A673 (cell line): ENCODE measurements around the gene CCNDBP1.

Experiments
- CTCF ChIP-seq: fragments of 300-800, 200-600 bp; sonication (generic); conservative IDR thresholded peaks from 2 replicates; pipeline ENCODE4 v1.5.1; 2017; ENCODE audit warnings: low read depth, mild to moderate bottlenecking, antibody characterized with exemption, low read length, moderate library complexity, mixed read lengths
- EZH2 ChIP-seq: fragments of 200-600 bp; sonication (generic); IDR thresholded peaks from 2 replicates; pipeline ENCODE4 v1.6.1; 2017; ENCODE audit warnings: borderline replicate concordance, low read depth, mild to moderate bottlenecking, mixed read lengths, antibody characterized with exemption, low read length; ENCODE audit not compliant: poor library complexity, severe bottlenecking

DNA sequence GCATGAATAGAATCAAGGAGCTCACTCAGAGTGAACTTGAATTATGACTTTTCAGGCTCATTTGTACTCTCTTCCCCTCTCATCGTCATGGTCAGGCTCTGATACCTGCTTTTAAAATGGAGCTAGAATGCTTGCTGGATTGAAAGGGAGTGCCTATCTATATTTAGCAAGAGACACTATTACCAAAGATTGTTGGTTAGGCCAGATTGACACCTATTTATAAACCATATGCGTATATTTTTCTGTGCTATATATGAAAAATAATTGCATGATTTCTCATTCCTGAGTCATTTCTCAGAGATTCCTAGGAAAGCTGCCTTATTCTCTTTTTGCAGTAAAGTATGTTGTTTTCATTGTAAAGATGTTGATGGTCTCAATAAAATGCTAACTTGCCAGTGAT lies 9.6 kb downstream of the CCNDBP1 start:
- TF ChIP-seq CTCF = no peak
- no peak for TF ChIP-seq EZH2
